Mononuclear cell (primary cell): ENCODE data around the gene CD72. TPM values are rescaled to one million over a fixed set of nuclear protein-coding genes. Genes with fewer than 3 reads are reported as not detected.
"Not testable (repeated sequence)": the region's sequence is repeated elsewhere in the genome, so short reads cannot be mapped to it uniquely, and the experiment has no call there.

Source experiments
- H3K27me3 ChIP-seq: 2 replicates; pipeline ENCODE4 v1.6.0; 2011; ENCODE audit warnings: low read length, control low read depth; ENCODE audit not compliant: insufficient read depth
- H3K4me1 ChIP-seq: 2 replicates; pipeline ENCODE4 v1.5.1; 2011; ENCODE audit warnings: mild to moderate bottlenecking, low read length, control low read depth; ENCODE audit not compliant: insufficient read depth
- H3K4me3 ChIP-seq: 2 replicates; pipeline ENCODE4 v1.5.1; 2011; ENCODE audit warnings: mild to moderate bottlenecking, low read length, moderate library complexity
- H3K9me3 ChIP-seq: 2 replicates; pipeline ENCODE4 v1.5.1; 2011; ENCODE audit warnings: low read depth, mild to moderate bottlenecking, control low read depth, low read length
- total RNA-seq: library from RNA; depleted of rRNA; stranded (reverse); fragments of >200 nt; gene quantifications from one replicate; pipeline ENCODE4 v1.2.3, GENCODE V29; 2012

The CD72 gene
- total RNA-seq, 1 donor: 4.9 TPM

- not testable (repeated sequence) for H3K9me3 ChIP-seq, H3K4me3 ChIP-seq, H3K27me3 ChIP-seq
- H3K4me1 ChIP-seq: peaks cover 32% of the 10 kb centered on the region
These were observed 6.1 kb downstream of the CD72 start for GRCh38 chr9:35612066-35612465.

GRCh38 chr9:35611230-35611797 lies 6.9 kb downstream of the CD72 start:
- no peaks in the 10 kb centered on the region for H3K9me3 ChIP-seq
- no peak overlapping the region for H3K4me3 ChIP-seq
- H3K27me3 ChIP-seq: no peaks in the 10 kb centered on the region
- H3K4me1 ChIP-seq: peaks cover 32% of the 10 kb centered on the region

- Histone ChIP-seq H3K27me3 (no peaks in the 10 kb centered on the region), H3K4me1 (peaks cover 39% of the 10 kb centered on the region), H3K9me3 (no peaks in the 10 kb centered on the region), H3K4me3 (no peak overlapping the region)
These were observed 8.4 kb downstream of the CD72 start for GRCh38 chr9:35609820-35610163.

- Histone ChIP-seq H3K4me3 (no peak overlapping the region), H3K4me1 (peaks cover 44% of the 10 kb centered on the region), H3K27me3 (no peaks in the 10 kb centered on the region), H3K9me3 (no peaks in the 10 kb centered on the region)
These were observed 9.0 kb downstream of the CD72 start for GRCh38 chr9:35609001-35609819.

- H3K9me3 ChIP-seq: no peaks in the 10 kb centered on the region
- peaks cover 45% of the 10 kb centered on the region for H3K4me1 ChIP-seq
- H3K27me3 ChIP-seq: no peaks in the 10 kb centered on the region
- H3K4me3 ChIP-seq: no peak overlapping the region
These were observed 10.0 kb downstream of the CD72 start for GRCh38 chr9:35608221-35608620.

GRCh38 chr9:35606726-35607125 lies 11.5 kb downstream of the CD72 start:
- no peaks in the 10 kb centered on the region for H3K27me3 ChIP-seq
- no peak overlapping the region for H3K4me3 ChIP-seq
- peaks cover 44% of the 10 kb centered on the region for H3K4me1 ChIP-seq
- no peaks in the 10 kb centered on the region for H3K9me3 ChIP-seq

GRCh38 chr9:35606138-35606504 lies 12.1 kb downstream of the CD72 start:
- H3K4me1 ChIP-seq: peaks cover 38% of the 10 kb centered on the region
- H3K9me3 ChIP-seq: no peaks in the 10 kb centered on the region
- no peaks in the 10 kb centered on the region for H3K27me3 ChIP-seq
- peak overlapping the region; percentile 69 for H3K4me3 ChIP-seq

- Histone ChIP-seq H3K27me3 (no peaks in the 10 kb centered on the region), H3K4me3 (peak overlapping the region; percentile 69), H3K9me3 (no peaks in the 10 kb centered on the region), H3K4me1 (peaks cover 36% of the 10 kb centered on the region)
These were observed 12.7 kb downstream of the CD72 start for GRCh38 chr9:35605351-35606137.

- Histone ChIP-seq H3K27me3 (no peaks in the 10 kb centered on the region), H3K9me3 (no peaks in the 10 kb centered on the region), H3K4me1 (peaks cover 36% of the 10 kb centered on the region), H3K4me3 (peak within 1 kb of the TSS; percentile 69)
These were observed 13.4 kb downstream of the CD72 start, which contains the start of gene TESK1 for GRCh38 chr9:35604578-35605350. Gene TESK1 (plus strand): TSS chr9:35605262. CDS start chr9:35605620, 358 bp downstream.

- H3K4me3 ChIP-seq: peak overlapping the region; percentile 69
- no peaks in the 10 kb centered on the region for H3K9me3 ChIP-seq
- H3K4me1 ChIP-seq: peaks cover 36% of the 10 kb centered on the region
- H3K27me3 ChIP-seq: no peaks in the 10 kb centered on the region
These were observed 14.1 kb downstream of the CD72 start for GRCh38 chr9:35603986-35604577.

- Histone ChIP-seq H3K27me3 (no peaks in the 10 kb centered on the region), H3K9me3 (no peaks in the 10 kb centered on the region), H3K4me3 (peak overlapping the region; percentile 27), H3K4me1 (peaks cover 36% of the 10 kb centered on the region)
These were observed 14.7 kb downstream of the CD72 start for GRCh38 chr9:35603506-35603985.

- no peak overlapping the region for H3K4me3 ChIP-seq
These were observed 18.2 kb downstream of the CD72 start for GRCh38 chr9:35599763-35600604.

GRCh38 chr9:35598866-35599590 lies 19.2 kb downstream of the CD72 start:
- H3K4me3 ChIP-seq: no peak overlapping the region
- H3K27me3 ChIP-seq: no peaks in the 10 kb centered on the region

More at GRCh38 chr9:35599763-35600604, 18.2 kb downstream of the CD72 start:
- H3K4me1 ChIP-seq: peaks cover 19% of the 10 kb centered on the region
- no peaks in the 10 kb centered on the region for H3K9me3 ChIP-seq
- H3K27me3 ChIP-seq: no peaks in the 10 kb centered on the region

More at GRCh38 chr9:35598866-35599590, 19.2 kb downstream of the CD72 start:
- Histone ChIP-seq H3K4me1 (peaks cover 11% of the 10 kb centered on the region), H3K9me3 (peaks cover 5% of the 10 kb centered on the region)
